Mucosa of stomach (tissue), 1 donor: ENCODE data around the gene RSPH1.

Source experiments
- H3K27me3 ChIP-seq: one replicate; pipeline ENCODE4 v1.7.0; 2013; ENCODE audit warnings: mild to moderate bottlenecking, low read length; ENCODE audit not compliant: control insufficient read depth, insufficient read depth
- H3K36me3 ChIP-seq: one replicate; pipeline ENCODE4 v1.7.0; 2013; ENCODE audit warnings: low read length; ENCODE audit not compliant: control insufficient read depth, insufficient read depth
- H3K4me1 ChIP-seq: one replicate; pipeline ENCODE4 v1.7.0; 2013; ENCODE audit warnings: mild to moderate bottlenecking, low read length; ENCODE audit not compliant: control insufficient read depth, insufficient read depth
- H3K4me3 ChIP-seq: one replicate; pipeline ENCODE4 v1.7.0; 2013; ENCODE audit warnings: low read length
- H3K9ac ChIP-seq: one replicate; pipeline ENCODE4 v1.7.0; 2013; ENCODE audit warnings: mild to moderate bottlenecking, low read length, moderate library complexity
- H3K9me3 ChIP-seq: one replicate; pipeline ENCODE4 v1.7.0; 2013; ENCODE audit warnings: mild to moderate bottlenecking, low read length, moderate library complexity; ENCODE audit not compliant: control insufficient read depth
- donor health status: Pancreatic carcinoma.

RSPH1 gene

GRCh38 chr21:42505090-42505726, 9.2 kb upstream of the RSPH1 start:
- Histone ChIP-seq H3K36me3 (no peaks in the 10 kb centered on the region), H3K4me3 (no peak overlapping the region), H3K9ac (no peak overlapping the region), H3K4me1 (peaks cover 23% of the 10 kb centered on the region), H3K27me3 (no peaks in the 10 kb centered on the region), H3K9me3 (no peaks in the 10 kb centered on the region)

GRCh38 chr21:42503711-42504110, 7.7 kb upstream of the RSPH1 start:
- Histone ChIP-seq H3K9ac (no peak overlapping the region), H3K36me3 (no peaks in the 10 kb centered on the region), H3K4me3 (no peak overlapping the region)

GRCh38 chr21:42500736-42501135, 4.7 kb upstream of the RSPH1 start:
- H3K9ac ChIP-seq: no peak overlapping the region
- H3K9me3 ChIP-seq: no peaks in the 10 kb centered on the region
- H3K36me3 ChIP-seq: no peaks in the 10 kb centered on the region
- H3K4me3 ChIP-seq: no peak overlapping the region
- H3K4me1 ChIP-seq: peaks cover 17% of the 10 kb centered on the region
- H3K27me3 ChIP-seq: no peaks in the 10 kb centered on the region

More at GRCh38 chr21:42503711-42504110, 7.7 kb upstream of the RSPH1 start:
- H3K27me3 ChIP-seq: no peaks in the 10 kb centered on the region
- H3K9me3 ChIP-seq: no peaks in the 10 kb centered on the region
- peaks cover 11% of the 10 kb centered on the region for H3K4me1 ChIP-seq

GRCh38 chr21:42500225-42500624, 4.2 kb upstream of the RSPH1 start:
- Histone ChIP-seq H3K27me3 (no peaks in the 10 kb centered on the region), H3K4me3 (no peak overlapping the region), H3K9me3 (no peaks in the 10 kb centered on the region), H3K36me3 (no peaks in the 10 kb centered on the region), H3K9ac (no peak overlapping the region), H3K4me1 (peaks cover 22% of the 10 kb centered on the region)

- Histone ChIP-seq H3K4me1 (peaks cover 27% of the 10 kb centered on the region), H3K4me3 (no peak overlapping the region), H3K36me3 (no peaks in the 10 kb centered on the region), H3K9ac (no peak overlapping the region), H3K9me3 (no peaks in the 10 kb centered on the region), H3K27me3 (no peaks in the 10 kb centered on the region)
Measured at GRCh38 chr21:42499444-42500112, 3.6 kb upstream of the RSPH1 start.

- no peaks in the 10 kb centered on the region for H3K27me3 ChIP-seq
- peaks cover 35% of the 10 kb centered on the region for H3K4me1 ChIP-seq
- H3K9ac ChIP-seq: no peak overlapping the region
- no peak overlapping the region for H3K4me3 ChIP-seq
- no peaks in the 10 kb centered on the region for H3K9me3 ChIP-seq
- H3K36me3 ChIP-seq: no peaks in the 10 kb centered on the region
Measured at GRCh38 chr21:42498012-42498411, 2.0 kb upstream of the RSPH1 start.

GRCh38 chr21:42496839-42497202, 797 bp upstream of the RSPH1 start:
- Histone ChIP-seq H3K27me3 (no peaks in the 10 kb centered on the region), H3K36me3 (no peaks in the 10 kb centered on the region), H3K9ac (peak overlapping the region; percentile 95), H3K4me3 (peak overlapping the region; percentile 91), H3K9me3 (no peaks in the 10 kb centered on the region), H3K4me1 (peaks cover 37% of the 10 kb centered on the region)

GRCh38 chr21:42495765-42496119, 282 bp downstream of the RSPH1 start:
- Histone ChIP-seq H3K9ac (peak overlapping the region; percentile 35), H3K9me3 (no peaks in the 10 kb centered on the region), H3K4me3 (peak overlapping the region; percentile 29), H3K4me1 (peaks cover 36% of the 10 kb centered on the region), H3K27me3 (no peaks in the 10 kb centered on the region), H3K36me3 (no peaks in the 10 kb centered on the region)

GRCh38 chr21:42495027-42495426, 997 bp downstream of the RSPH1 start:
- Histone ChIP-seq H3K27me3 (no peaks in the 10 kb centered on the region), H3K4me1 (peaks cover 38% of the 10 kb centered on the region), H3K36me3 (no peaks in the 10 kb centered on the region), H3K9me3 (no peaks in the 10 kb centered on the region), H3K4me3 (no peak overlapping the region), H3K9ac (peak overlapping the region; percentile 35)

- no peaks in the 10 kb centered on the region for H3K9me3 ChIP-seq
- H3K9ac ChIP-seq: no peak overlapping the region
- H3K4me3 ChIP-seq: no peak overlapping the region
- no peaks in the 10 kb centered on the region for H3K27me3 ChIP-seq
- H3K4me1 ChIP-seq: peaks cover 38% of the 10 kb centered on the region
- H3K36me3 ChIP-seq: no peaks in the 10 kb centered on the region
Measured at GRCh38 chr21:42493109-42494060, 2.6 kb downstream of the RSPH1 start.

GRCh38 chr21:42492201-42492600, 3.8 kb downstream of the RSPH1 start:
- H3K9me3 ChIP-seq: no peaks in the 10 kb centered on the region
- no peaks in the 10 kb centered on the region for H3K36me3 ChIP-seq
- H3K4me1 ChIP-seq: peaks cover 38% of the 10 kb centered on the region
- no peak overlapping the region for H3K4me3 ChIP-seq
- no peaks in the 10 kb centered on the region for H3K27me3 ChIP-seq
- H3K9ac ChIP-seq: no peak overlapping the region

GRCh38 chr21:42491328-42491727, 4.7 kb downstream of the RSPH1 start:
- H3K36me3 ChIP-seq: no peaks in the 10 kb centered on the region
- H3K27me3 ChIP-seq: no peaks in the 10 kb centered on the region
- H3K9me3 ChIP-seq: no peaks in the 10 kb centered on the region
- H3K4me1 ChIP-seq: peaks cover 31% of the 10 kb centered on the region
- no peak overlapping the region for H3K9ac ChIP-seq
- no peak overlapping the region for H3K4me3 ChIP-seq
